GM18526 (cell line): ENCODE data around the gene ATXN1L.

Experiments
- POLR2A ChIP-seq: IDR thresholded peaks from 3 replicates; pipeline ENCODE4 v1.6.1; 2011; ENCODE audit not compliant: insufficient read length; ENCODE audit errors: extremely low read depth

ATXN1L gene

GRCh38 chr16:71880176-71880575 is 34.4 kb downstream of the ATXN1L start:
- TF ChIP-seq POLR2A = no peak

DNA sequence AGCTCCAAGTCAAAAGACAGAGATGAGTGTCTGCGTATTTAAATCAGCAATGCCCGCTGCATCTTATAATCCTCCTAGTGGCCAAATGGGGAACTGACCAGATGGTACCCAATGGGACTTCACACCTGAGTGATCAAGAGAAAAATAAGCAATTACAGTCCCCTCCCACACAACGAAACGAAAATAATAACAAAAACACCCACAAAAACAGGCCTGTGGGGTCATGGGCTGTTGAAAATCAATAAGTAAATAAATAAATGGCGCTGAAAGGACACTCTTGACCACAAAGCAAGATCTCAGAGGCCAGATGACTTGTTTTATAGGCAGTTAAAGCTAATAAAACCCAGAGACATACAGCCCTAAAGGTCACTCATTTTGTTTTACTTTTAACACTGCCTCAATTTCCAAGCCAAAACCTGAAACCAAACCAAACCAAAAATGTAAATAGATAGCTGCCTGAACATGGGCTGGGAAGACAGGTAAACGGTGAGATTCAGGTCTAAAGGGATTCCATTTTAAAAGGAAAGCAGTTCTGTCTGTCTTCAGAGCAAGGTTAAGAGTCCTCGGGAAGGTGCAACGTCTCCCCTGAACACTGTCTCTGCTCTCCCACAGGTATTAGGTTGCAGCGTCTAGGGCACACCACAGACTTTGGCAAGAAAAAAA is 36.9 kb downstream of the ATXN1L start:
- no peak for TF ChIP-seq POLR2A

DNA sequence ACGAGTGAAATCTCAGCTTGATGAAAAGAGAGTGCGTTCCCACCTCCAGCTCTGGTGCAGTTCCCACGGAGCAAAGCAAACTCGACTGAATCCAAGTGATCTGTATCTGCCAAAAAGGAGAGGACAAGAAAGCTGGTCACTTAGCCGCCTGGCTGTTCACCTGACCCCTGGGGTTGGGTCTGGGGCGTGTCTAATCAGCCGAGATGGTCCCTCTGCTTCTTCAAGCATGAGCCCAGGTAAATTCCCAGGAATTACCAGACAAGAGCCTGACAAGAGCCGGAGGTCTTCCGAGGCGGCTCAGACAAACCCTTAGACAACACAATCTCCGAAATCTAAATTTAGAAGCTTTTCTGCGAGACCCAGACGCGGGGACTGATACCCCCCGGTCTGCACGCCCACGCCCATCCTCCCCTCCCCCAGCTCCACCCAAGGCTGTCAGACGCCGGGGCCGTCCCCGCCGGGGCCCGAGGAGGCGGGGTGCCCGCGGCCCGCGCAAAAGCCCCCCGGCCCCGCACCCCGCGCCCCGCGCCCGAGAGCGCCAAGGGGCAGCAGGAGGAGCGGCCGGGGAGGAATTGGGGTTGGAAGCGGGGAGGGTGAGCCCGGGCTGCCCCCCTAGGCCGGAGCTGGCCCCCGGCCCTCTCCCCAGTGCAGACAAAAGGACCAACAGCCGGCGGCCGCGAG is 37.5 kb downstream of the ATXN1L start:
- no peak for TF ChIP-seq POLR2A

DNA sequence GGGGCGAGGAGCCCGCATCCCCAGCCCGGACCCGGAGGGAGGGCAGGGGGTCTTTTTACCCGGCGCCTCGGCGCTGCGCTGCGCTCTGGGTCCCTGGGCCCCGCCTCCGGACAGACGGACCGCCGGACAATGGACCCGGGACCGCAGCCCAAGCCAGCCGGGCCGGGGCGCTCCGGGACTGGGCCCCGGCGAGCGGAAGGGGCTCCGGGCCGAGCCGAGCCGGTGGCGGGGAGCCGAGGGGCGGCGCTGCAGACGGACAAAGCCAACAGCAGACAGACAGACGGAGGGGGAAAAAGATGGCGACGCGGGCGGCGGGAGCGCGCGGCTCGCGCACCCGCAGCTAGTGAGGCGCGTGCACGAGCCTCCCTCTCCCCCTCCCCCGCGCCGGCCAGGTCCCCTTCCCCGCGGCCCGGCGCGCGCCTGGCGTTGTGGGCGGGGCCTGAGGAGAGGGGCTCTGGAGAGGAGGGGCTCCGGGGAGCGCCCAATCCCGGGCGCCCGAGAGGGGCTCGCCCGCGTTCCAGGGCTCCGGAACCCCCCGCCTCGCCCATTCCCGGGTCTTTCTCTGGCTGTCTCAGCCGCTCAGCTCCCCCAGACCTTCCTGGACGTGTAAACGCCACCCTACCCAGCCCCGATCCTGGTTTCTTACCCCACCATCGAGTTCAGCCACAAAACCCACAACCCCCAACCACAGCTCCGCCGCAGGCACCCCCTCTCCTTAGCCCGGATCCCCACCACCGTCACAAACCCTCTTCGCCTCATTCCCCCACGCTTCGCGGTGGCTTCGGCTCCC is 38.3 kb downstream of the ATXN1L start, which contains the start of gene ZNF821:
Gene ZNF821, minus strand, starts transcription at position 334 of the 790 bp plus-strand sequence. CDS start 4,236 bp downstream, outside the sequence.
- TF ChIP-seq POLR2A = no peak

- TF ChIP-seq POLR2A = no peak
These were observed 39.5 kb downstream of the ATXN1L start for GRCh38 chr16:71885261-71885650.

DNA sequence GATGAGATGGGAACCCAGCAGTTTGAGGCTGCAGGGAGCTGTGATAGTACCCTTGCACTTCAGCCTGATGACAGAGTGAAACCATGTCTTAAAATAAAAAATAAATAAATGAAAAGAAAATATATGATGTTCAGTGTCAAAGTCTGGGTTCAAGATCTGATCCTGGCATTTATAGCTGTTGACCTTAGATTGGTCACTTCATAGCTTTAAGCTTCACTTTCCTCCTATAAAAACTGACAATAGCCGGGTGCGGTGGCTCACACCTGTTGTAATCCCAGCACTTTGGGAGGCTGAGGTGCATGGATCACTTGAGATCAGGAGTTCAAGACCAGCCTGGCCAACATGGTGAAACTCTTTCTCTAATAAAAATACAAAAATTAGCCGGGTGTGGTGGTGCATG is 43.4 kb downstream of the ATXN1L start:
- TF ChIP-seq POLR2A = no peak

DNA sequence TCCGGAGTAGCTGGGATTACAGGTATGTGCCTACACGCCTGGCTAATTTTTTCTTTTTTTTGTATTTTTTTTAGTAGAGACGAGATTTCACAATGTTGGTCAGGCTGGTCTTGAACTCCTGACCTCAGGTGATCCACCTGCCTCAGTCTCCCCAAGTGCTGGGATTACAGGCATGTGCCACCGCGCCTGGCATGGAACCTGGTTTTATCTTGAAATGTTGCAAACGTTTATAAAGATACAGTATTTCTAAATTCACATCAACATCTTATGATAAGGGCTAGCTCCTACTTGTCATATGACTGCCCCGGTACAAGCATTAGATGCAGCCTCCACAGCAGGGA is 48.1 kb downstream of the ATXN1L start:
- TF ChIP-seq POLR2A = no peak

DNA sequence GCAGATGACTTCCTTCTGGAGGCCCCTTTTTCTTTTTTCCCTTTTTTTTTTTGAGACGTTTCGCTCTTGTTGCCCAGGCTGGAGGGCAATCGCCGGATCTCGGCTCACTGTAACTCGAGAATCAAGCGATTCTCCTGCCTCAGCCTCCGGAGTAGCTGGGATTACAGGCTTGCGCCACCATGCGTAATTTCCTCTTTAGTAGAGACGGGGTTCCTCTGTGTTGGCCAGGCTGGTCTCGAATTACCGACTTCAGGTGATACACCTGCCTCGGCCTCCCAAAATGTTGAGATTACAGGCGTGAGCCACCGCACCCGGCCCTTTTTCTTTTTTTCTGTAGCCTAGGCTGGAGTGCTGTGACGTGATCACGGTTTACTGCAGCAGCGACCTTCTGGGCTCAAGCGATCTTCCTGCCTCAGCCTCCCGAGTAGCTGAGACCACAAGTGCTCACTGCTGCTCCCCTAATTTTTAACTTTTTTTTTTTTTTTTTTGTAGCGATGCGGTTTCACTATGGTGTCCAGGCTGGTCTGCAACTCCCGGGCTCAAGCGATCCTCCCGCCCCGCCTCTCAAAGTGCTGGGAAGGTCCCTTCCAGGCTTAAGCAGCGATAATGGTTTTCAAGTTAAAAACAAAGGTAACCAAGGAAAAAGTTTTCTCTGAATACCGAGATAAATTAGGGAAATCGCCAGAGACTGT is 48.6 kb downstream of the ATXN1L start:
- TF ChIP-seq POLR2A = no peak

- TF ChIP-seq POLR2A = peak; percentile 89
These were observed 49.3 kb downstream of the ATXN1L start, which contains the start of gene IST1 for GRCh38 chr16:71894921-71895678. Gene IST1, plus strand, starts transcription at chr16:71895531. Its CDS starts 20,110 bp downstream, at chr16:71915641.

- TF ChIP-seq POLR2A = no peak
These were observed 50.0 kb downstream of the ATXN1L start for GRCh38 chr16:71895679-71896365.

DNA sequence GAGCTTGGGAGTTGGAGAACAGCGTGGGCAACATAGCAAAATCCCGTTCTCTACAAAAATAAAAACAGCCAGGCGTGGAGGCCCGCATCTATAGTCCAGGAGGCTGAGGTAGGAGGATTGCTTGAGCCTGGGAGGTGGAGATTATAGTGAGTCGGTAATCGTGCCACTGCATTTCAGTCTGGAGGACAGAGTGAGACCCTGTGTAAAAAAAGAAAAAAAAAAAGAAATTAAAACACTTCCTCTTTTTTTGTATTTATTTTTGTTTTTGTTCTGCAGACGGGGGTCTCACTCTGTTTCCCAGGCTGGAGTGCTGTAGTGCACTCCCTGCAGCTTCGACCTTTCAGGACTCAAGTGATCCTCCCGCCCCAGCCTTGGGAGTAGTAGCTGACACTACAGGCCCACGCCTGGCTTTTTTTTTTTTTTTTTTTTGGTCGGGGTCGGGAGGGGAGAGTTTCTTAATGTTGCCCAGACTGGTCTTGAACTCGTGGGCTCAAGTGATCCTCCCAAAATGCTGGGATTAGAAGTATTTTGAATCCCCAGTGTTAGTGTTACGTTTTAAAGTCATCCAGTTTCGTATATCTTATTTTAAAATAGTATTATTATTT is 51.1 kb downstream of the ATXN1L start:
- TF ChIP-seq POLR2A = no peak

DNA sequence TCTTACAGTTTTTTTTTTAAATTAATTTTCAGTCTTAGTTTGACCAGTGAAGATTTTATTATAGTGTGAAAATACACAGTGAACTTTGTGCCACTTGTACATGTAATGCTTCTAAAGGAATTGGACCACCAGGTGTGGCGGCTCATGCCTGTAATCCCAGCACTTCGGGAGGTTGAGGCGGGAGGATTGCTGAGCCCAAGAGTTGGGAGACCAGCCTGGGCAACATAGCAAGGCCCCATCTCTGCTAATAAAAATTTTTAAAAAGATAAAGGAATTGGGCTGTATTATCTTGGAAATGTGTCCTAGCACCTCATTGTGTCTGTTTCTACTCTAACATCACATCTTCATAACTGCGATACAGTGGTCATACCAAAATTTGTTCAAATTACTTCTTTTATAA is 53.4 kb downstream of the ATXN1L start:
- no peak for TF ChIP-seq POLR2A

DNA sequence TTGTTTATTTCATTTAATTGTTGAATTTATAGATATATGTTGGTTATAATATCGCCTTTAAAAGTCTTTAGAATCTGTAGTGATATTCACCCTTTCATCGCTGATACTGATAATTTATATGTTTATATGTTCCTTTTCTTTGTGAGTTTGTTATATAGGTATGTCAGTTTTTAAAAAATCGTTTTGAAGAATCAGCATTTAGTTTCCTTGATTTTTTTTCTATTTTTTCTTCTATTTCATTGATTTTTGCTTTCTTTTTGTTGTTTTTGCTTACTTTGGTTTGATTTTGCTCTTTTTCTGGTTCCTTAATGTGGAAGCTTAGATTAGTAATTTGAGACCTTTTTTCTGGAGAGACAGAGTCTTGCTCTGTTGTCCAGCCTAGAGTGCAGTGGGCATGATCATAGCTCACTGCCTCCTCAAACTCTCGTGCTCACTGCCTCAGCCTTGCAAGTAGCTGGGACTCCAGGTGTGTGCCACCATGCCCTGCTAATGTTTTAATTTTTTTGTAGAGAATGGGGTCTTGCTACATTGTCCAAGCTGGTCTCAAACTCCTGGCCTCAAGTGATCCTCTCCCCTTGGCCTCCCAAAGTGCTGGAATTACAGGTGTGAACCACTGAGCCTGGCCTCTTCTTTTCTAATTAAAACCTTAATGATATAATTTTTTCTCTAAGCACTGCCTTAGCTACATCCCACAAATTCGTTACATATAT is 57.0 kb downstream of the ATXN1L start:
- no peak for TF ChIP-seq POLR2A
